NCI-H82 treated with DMSO at 0.1 percent for 48 hours (cell line): Measurements from ENCODE around the gene LDB3.
"Not testable (repeated sequence)": the region's sequence is repeated elsewhere in the genome, so short reads cannot be mapped to it uniquely, and the experiment has no call there.

Source experiments
- DNase-seq: peaks from one replicate; lab custom pipeline; 2025; ENCODE audit not compliant: unreplicated experiment; lab: John Stamatoyannopoulos, UW

LDB3 gene

DNA sequence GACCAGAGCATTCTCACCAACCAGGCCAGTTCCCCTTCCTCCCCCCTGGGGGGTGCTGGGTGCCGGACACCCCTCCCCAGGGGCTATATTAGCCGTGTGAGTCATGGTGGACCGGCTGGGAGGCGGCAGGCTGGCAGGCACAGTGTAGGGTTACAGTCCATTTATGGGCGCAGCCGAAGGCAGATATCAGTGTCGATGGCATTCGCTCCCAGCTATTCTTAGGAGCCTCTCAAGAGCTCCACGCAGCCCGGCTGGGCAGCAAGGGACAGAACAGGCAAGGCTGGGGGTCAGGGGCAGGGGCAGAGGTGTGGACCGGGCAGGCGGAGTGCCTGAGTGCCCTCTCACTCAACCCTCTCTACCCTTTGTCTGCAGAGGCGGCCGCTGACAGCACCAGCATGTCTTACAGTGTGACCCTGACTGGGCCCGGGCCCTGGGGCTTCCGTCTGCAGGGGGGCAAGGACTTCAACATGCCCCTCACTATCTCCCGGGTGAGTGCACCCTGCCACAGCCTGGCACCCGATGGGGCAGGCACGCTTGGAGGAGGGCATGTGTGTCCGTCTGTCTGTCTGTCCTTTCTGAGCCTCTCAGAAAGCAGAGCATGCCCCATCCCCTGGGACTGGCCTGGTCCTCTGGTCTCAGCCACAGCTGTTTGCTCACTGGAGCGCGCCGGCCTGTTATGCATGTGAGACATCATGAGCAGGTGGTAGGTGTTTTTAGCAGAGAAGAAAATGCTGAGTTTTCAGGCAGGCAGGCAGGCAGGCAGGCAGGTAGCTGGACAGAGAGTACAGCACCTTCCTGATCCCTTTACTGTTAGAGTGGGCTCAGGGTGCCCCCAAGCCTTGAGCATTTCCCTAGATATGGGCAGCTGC is at the start of gene LDB3:
Gene LDB3 (plus strand): TSS at position 215 of the 869 bp plus-strand sequence. CDS start 181 bp downstream, at position 396.
- no peak for DNase-seq

GRCh38 chr10:86628311-86628710 is 40.0 kb upstream of the LDB3 start:
- no peak for DNase-seq

- no peak for DNase-seq
Measured at GRCh38 chr10:86630079-86630478, 38.2 kb upstream of the LDB3 start.

DNA sequence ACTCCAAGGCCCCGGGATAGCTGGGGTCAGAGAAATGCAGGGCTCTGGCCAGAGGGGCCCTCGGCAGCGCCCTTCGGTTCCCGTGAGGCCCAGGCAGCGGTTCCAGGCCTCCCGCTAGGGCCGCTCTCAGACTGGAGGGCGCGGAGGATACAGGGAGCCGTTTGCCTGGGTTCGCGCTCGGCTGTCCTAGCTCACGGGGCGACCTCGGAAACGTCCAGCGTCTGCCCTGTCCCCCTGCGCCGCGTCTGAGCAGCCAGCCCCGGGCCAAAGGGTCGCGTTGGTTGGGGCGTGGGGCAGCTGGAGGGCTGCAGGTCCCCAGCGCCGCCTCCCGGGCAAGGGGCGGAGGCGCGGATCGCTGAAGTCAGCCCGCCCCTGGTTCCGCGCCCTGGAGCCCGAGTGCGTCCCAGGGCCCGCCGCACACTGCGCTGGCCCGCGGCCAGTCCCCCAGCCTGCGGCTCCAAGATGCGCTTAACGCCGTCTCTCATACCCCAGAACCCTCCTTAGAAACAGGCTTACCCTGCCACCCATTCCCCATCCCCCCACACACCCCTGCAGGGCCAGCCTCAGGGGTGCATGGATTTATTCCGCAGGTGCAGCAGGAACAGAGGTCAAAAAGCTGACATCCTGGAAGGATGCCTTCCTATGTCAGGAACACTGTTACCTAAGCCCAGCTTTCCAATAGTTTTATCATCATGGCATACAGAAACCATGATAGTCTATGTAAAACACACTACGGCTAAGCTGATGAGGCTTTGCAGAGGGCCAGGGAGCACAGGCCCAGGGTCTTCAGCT is 36.1 kb upstream of the LDB3 start:
- DNase-seq = no peak

DNA sequence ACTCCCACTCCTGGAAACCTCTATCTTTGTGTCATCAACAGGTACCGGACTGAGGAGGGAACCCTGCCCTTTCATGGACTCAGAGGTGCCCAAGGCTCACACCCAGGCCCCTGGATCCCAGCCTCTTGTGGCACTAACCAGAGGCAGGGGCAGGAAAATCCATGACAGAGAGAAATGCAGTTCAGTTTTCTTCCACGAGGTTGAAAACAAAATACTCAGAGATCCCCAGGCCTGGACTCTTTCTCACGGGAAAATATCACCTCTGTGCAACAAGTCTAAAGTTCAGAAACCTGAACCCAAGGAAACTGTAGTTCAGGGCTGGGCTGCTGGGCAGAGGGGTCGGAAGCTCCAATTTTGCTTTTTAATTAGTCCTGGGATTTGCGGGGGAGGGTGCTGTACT is 35.4 kb upstream of the LDB3 start:
- no peak for DNase-seq

DNA sequence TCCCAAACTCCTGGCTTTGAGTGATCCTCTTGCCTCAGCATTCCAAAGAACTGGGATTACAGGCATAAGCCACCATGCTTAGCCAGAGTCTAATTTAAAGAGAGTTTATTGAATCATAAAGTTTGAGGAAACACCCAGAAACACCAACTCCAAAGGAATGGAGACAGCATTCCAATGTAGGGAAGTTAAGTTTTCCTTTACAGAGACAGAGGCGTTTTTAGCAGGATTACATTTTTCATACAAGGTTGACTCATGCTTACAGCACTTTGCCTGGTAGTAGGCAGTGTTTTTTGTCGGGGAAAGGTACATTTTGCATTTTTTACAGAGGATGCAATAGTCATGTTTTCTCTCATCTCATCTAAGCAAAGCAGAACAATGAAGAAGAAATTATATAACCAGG is 32.9 kb upstream of the LDB3 start:
- DNase-seq = no peak

DNA sequence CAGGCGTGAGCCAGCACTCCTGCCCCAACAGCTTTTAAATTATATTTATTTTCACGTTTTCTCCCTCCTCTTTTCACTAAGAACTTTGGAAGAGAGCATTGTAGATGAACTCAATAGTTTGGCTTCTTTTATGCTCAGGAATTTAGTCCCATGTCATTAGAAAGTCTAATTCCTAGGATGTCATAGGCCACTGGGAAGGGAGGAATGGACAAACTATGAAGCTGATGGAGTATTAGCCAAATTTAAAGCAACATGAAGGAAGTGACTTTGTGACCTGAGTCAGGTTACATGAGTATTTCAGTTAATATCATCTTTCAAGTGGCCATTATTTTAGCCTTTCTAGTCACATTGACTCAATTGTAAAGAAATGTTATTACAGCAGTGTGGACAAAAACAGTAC is 32.0 kb upstream of the LDB3 start:
- DNase-seq = no peak

GRCh38 chr10:86642021-86642420 is 26.3 kb upstream of the LDB3 start:
- no peak for DNase-seq

GRCh38 chr10:86642499-86642898 is 25.8 kb upstream of the LDB3 start:
- no peak for DNase-seq

GRCh38 chr10:86644152-86644793 is 24.0 kb upstream of the LDB3 start:
- no peak for DNase-seq

DNA sequence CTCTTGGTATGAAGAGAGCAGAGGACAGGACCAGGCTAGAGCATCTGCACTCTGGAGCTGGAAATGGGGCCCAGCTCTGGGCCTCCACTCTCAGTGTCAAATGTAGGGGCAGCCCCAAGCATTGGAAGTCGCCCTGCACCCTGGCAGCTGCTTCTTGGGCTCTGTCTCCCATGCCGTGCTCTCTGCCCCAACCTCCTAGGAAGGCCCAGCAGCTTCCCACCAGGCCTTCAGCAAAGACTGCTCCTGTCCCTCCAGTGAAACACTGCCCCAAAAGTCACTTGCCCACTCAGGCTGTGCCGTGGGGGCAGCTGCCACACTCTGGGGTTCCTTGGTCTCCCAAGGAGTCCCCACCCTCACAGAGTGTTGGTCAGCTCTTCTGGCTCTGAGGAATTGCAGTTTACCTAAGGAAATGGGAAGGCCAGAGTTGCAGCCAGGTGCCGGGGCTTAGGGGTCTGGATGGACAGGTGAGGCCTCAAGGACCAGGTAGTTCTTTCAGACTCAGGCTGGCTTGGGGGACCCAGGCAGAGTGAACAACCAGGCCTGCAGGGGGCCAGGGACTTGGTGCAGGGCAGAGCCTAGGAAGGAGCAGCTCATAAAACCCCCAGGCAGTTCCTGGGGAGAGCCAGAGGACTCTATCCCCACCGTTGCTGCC is 23.4 kb upstream of the LDB3 start:
- DNase-seq = no peak

GRCh38 chr10:86645621-86646165 is 22.6 kb upstream of the LDB3 start:
- not testable (repeated sequence) for DNase-seq

DNA sequence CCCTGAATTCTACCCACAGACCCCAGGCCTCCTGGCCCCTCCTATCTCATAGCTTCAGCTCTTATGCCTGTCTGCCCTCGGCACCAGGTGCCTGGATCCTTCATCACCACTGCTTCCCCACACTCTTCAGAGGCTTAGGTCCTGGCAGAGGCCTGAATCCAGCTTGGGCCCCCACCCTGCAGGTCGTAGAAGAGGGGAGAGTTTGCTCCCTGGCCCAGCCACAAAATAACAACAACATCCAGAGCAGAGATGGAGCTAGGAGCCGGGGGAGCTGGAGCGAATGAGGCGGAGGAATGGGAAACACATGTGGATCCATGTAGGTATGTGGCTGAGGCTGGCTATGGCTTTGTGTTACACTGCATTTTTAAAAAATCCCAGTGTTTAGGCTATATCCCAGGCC is 21.8 kb upstream of the LDB3 start:
- DNase-seq = no peak

DNA sequence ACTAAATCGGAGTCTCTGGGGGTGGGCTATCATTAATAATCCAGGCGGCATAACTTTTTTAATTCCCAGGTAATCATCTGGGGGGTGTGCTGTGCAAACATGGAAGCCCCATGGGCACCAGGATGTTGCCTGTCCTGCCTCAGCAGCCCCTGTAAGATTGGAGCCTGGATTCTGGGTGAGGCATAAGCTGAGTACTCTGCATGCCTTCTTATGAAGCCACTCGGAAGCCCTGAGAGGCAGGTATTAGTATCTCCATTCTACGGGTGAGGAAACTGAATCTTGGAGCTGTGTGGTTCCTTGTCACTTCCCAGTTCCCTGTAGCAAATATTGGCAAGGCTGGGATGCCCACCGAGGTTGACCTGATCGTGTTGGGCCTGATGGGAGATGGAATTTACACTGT is 21.4 kb upstream of the LDB3 start:
- DNase-seq = no peak

DNA sequence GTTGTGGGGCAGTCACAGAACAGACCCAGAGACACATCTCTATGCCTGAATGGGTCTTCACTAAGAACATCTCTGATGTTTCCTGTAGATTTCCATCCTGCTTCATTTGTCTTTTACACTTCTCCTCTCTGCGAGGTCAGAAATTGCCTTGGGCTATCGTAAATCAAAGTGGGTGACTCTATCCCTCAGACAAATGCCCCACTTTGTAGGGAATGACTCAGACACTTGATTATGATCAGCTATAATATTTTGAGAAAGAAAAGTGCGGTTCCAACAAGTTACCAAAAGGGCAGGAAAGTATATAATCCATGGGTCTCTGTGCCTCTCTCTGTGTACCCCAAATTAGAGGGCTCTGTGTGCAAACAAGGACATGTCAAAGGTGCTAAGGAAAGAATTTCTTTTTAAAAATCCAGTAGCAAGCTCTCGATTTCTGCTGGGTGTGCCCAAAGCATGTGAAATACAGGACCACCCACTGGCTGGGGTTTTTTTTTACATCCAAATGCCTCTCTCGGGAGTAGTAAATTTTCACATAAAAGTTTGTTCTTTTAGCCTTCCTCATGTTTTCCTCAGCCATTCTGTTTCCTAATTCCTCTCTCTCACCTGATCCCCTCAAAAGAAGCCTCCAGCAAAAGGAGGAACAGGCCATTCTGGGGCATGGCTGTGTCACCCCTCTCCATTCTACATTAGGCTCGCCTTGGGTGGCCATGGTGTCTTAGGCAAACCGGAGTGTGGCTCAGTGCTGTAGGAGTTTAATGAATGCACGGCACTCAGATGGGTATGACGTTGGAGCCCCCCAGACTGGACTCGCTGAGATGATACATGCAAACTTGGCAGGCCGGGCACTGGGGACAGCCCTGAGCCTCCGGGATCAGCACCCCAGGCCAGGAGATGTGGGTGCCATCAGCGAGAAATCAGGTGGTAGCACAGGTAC is 20.3 kb upstream of the LDB3 start:
- DNase-seq = no peak

GRCh38 chr10:86648704-86649427 is 19.4 kb upstream of the LDB3 start:
- DNase-seq = no peak

GRCh38 chr10:86649471-86650150 is 18.7 kb upstream of the LDB3 start:
- DNase-seq = no peak

- DNase-seq = no peak
Measured at GRCh38 chr10:86650151-86650550, 18.2 kb upstream of the LDB3 start.
